Measurements from ENCODE around the gene NUP210. TPM values are rescaled to one million over a fixed set of nuclear protein-coding genes. Genes with fewer than 3 reads are reported as not detected.

The NUP210 gene
- total RNA-seq, 4 donors from 2014 or later = 3.6 to 8.2 (median 4.0) TPM

GRCh38 chr3:13274125-13274524, 146.0 kb downstream of the NUP210 start:
- H3K4me3 ChIP-seq (ENCODE audit: low read depth, poor library complexity, severe bottlenecking) = no peak overlapping the region
- no peak for DNase-seq (ENCODE audit: low spot score in 2 of 2)
- WGBS, 2 donors = 73 to 74% methylated on average over 11 to 13 of the region's 13 CpGs
- no peak for TF ChIP-seq POLR2A (IDR thresholded peaks at IDR 0.05)
- no peak for TF ChIP-seq CTCF (IDR thresholded peaks at IDR 0.05)
- intact Hi-C loops (cut with DNase I; ENCODE audit: low total_unique reads) = no loop called here

GRCh38 chr3:13273604-13274105, 146.5 kb downstream of the NUP210 start:
- no peak for TF ChIP-seq CTCF (IDR thresholded peaks at IDR 0.05)
- TF ChIP-seq POLR2A (IDR thresholded peaks at IDR 0.05) = no peak
- intact Hi-C loops (cut with DNase I; ENCODE audit: low total_unique reads) = no loop called here
- H3K4me3 ChIP-seq (ENCODE audit: low read depth, poor library complexity, severe bottlenecking) = no peak overlapping the region
- WGBS, 2 donors = 69 to 90% methylated on average over 6 of the region's 6 CpGs
- no peak for DNase-seq (ENCODE audit: low spot score in 2 of 2)

DNA sequence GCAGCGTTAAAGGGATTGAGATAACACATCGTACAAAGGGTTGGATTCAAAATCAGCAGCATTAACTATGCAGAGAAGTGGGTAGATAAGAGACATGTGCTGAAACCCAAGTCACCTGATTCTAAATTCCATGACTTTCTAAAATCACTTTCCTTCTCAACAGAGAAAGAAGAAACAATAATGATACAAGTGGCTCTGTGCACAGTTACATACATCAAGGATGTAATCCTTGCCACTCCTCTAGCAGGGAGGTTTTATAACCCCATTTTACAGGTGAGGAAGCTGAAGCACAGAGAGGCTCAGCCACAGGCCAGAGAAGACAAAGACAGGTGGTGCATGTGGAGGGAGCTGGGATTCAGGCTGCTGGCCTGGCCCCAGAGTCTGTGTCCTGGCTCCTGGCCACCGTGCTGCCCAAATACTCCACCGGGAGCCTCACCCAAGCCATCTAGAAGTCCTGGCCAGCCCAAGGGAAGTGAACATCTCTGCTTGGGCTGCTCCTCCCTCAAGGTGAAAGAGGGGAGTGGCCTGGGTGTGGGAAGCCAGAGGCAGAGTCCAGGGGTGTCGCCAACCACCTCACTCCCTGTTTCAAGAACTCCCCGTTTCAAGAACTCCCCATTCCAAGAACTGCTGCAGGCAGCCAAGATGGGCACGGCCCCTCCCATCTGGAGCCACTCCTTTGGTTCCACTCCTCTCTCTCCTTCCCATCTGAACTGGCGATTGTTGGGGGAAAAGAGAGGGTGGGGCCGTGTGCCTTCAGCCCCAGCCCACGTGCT, 147.1 kb downstream of the NUP210 start:
- no peak for DNase-seq (ENCODE audit: low spot score in 2 of 2)
- intact Hi-C loops (cut with DNase I; ENCODE audit: low total_unique reads) = no loop called here
- 44 to 54% methylated on average over 9 to 10 of the region's 10 CpGs for WGBS, 2 donors
- TF ChIP-seq CTCF (IDR thresholded peaks at IDR 0.05) (no peak), POLR2A (IDR thresholded peaks at IDR 0.05) (no peak)
- H3K4me3 ChIP-seq (ENCODE audit: low read depth, poor library complexity, severe bottlenecking) = no peak overlapping the region

GRCh38 chr3:13269711-13270378, 150.3 kb downstream of the NUP210 start:
- TF ChIP-seq CTCF (IDR thresholded peaks at IDR 0.05) = no peak
- no peak for TF ChIP-seq POLR2A (IDR thresholded peaks at IDR 0.05)
- no peak overlapping the region for H3K4me3 ChIP-seq (ENCODE audit: low read depth, poor library complexity, severe bottlenecking)
- WGBS, 2 donors = 92 to 93% methylated on average over 5 of the region's 5 CpGs
- no peak for DNase-seq (ENCODE audit: low spot score in 2 of 2)
- intact Hi-C loops (cut with DNase I; ENCODE audit: low total_unique reads) = no loop called here

DNA sequence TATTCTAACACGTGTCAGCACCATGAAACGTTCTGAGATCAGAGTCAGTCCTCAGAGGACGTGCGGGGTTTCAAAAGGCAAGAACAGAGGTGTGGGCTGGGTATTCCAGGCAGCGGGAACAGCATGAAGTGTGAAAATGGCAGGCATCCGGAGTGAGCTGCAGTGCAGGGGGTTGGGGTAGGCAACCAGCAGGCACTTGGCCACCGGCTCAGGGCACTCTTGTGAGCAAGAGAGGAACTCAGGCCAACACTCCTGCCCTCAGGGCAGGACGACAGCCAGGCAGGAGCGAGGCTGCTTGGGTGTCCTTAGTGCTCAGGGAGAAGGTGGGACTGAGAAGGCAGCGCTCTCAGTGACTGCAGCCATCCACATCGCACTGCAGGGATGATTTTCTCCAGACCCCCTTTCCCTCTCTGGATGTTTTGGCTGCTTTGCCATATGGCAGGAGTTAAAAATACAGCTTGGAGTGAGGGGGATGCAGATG, 151.1 kb downstream of the NUP210 start:
- TF ChIP-seq POLR2A (IDR thresholded peaks at IDR 0.05) (no peak), CTCF (IDR thresholded peaks at IDR 0.05) (no peak)
- no peak overlapping the region for H3K4me3 ChIP-seq (ENCODE audit: low read depth, poor library complexity, severe bottlenecking)
- intact Hi-C loops (cut with DNase I; ENCODE audit: low total_unique reads) = no loop called here
- DNase-seq (ENCODE audit: low spot score in 2 of 2) = no peak
- WGBS, 2 donors = 63 to 68% methylated on average over 11 of the region's 11 CpGs

All from lower leg skin (tissue), 4 donors.